Measurements from ENCODE around the gene TUBGCP2.

The TUBGCP2 gene

GRCh38 chr10:133272301-133272963, 36.2 kb downstream of the TUBGCP2 start:
- in situ Hi-C loops (cut with MboI; ENCODE audit: low sequenced_read_pairs, unreplicated experiment) = no loop called here
- DNase-seq (ENCODE audit: low spot score) = no peak
- no peak for TF ChIP-seq CTCF (IDR thresholded peaks at IDR 0.05; ENCODE audit: borderline replicate concordance, control extremely low read depth, extremely low read depth, insufficient read depth, missing control alignments)

GRCh38 chr10:133271521-133272300, 37.0 kb downstream of the TUBGCP2 start:
- DNase-seq (ENCODE audit: low spot score) = no peak
- in situ Hi-C loops (cut with MboI; ENCODE audit: low sequenced_read_pairs, unreplicated experiment) = no loop called here
- TF ChIP-seq CTCF (IDR thresholded peaks at IDR 0.05; ENCODE audit: borderline replicate concordance, control extremely low read depth, extremely low read depth, insufficient read depth, missing control alignments) = no peak

DNA sequence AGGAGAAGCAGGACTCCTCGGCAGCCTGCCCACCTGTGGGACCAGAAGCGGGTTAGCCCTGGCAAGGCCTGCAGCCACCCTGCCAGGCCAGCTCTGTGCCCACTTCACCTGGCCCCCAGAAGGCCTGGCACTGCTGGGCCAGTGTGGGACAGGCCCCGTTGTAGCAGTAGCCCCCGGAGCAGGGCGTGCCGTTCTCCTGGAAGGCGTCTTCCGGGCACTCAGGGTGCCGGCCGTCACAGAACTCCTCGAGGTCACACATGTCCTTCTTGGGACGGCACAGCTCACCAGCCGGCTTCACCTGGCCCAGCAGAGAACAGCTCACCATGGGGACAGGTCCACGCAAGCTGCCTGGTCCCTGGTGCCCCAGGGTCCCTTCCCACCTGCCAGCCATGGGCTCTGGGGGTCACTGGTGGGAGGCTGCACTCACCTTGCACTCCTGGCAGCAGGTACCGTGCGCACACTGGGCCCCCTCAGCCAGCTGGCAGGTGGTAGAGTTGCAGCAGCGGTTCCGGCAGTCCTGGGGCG, 37.8 kb downstream of the TUBGCP2 start:
- no peak for TF ChIP-seq CTCF (IDR thresholded peaks at IDR 0.05; ENCODE audit: borderline replicate concordance, control extremely low read depth, extremely low read depth, insufficient read depth, missing control alignments)
- in situ Hi-C loops (cut with MboI; ENCODE audit: low sequenced_read_pairs, unreplicated experiment) = no loop called here
- no peak for DNase-seq (ENCODE audit: low spot score)

- in situ Hi-C loops (cut with MboI; ENCODE audit: low sequenced_read_pairs, unreplicated experiment) = no loop called here
- no peak for TF ChIP-seq CTCF (IDR thresholded peaks at IDR 0.05; ENCODE audit: borderline replicate concordance, control extremely low read depth, extremely low read depth, insufficient read depth, missing control alignments)
- DNase-seq (ENCODE audit: low spot score) = no peak
These were observed 38.5 kb downstream of the TUBGCP2 start for GRCh38 chr10:133270204-133270603.

GRCh38 chr10:133269367-133269766, 39.3 kb downstream of the TUBGCP2 start:
- in situ Hi-C loops (cut with MboI; ENCODE audit: low sequenced_read_pairs, unreplicated experiment) = no loop called here
- TF ChIP-seq CTCF (IDR thresholded peaks at IDR 0.05; ENCODE audit: borderline replicate concordance, control extremely low read depth, extremely low read depth, insufficient read depth, missing control alignments) = no peak
- DNase-seq (ENCODE audit: low spot score) = no peak

- in situ Hi-C loops (cut with MboI; ENCODE audit: low sequenced_read_pairs, unreplicated experiment) = no loop called here
- TF ChIP-seq CTCF (IDR thresholded peaks at IDR 0.05; ENCODE audit: borderline replicate concordance, control extremely low read depth, extremely low read depth, insufficient read depth, missing control alignments) = no peak
- DNase-seq (ENCODE audit: low spot score) = no peak
These were observed 40.1 kb downstream of the TUBGCP2 start for GRCh38 chr10:133268532-133268931.

Data from GM13976 (cell line).